Fibroblast of pulmonary artery (primary cell): ENCODE data around the gene MSX1.
A peak's percentile ranks its signal among the peaks of the same experiment; 100 is the strongest.

Experiments
- DNase-seq: peaks from one replicate; pipeline ENCODE4 v3.0.0-alpha.2; 2010; ENCODE audit warnings: low read depth
- H3K4me3 ChIP-seq: replicated peaks from 2 replicates; pipeline ENCODE4 v1.5.1; 2011; ENCODE audit warnings: low read depth, mild to moderate bottlenecking, control low read depth, low read length, moderate library complexity
- CTCF ChIP-seq: IDR thresholded peaks from 2 replicates; pipeline ENCODE4 v1.5.1; 2011; ENCODE audit warnings: mild to moderate bottlenecking, control low read depth, low read length, inconsistent platforms; ENCODE audit errors: missing control alignments

The MSX1 gene

DNA sequence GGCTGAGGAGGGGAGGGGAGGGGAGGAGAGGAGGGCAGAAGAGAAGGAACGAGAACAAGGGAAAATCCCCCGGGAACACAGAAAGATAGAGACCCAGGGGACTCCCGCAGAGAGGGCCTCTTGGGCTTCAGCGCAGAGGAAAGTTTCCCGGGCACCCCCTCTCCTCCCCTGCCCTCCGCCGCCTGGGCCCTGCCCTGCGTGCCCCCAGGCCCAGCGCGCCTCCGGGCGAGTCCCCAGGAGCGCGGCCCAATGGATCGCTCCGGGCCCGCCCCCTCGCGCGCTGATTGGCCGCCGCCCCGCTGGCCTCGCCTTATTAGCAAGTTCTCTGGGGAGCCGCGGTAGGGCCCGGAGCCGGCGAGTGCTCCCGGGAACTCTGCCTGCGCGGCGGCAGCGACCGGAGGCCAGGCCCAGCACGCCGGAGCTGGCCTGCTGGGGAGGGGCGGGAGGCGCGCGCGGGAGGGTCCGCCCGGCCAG is at the start of gene MSX1:
MSX1 (plus strand) TSS at position 341 of the 474 bp plus-strand sequence. CDS start 235 bp downstream, outside the sequence.
- no peak for TF ChIP-seq CTCF
- peak within 1 kb of the TSS; percentile 71 for H3K4me3 ChIP-seq
- peak; percentile 77 for DNase-seq

DNA sequence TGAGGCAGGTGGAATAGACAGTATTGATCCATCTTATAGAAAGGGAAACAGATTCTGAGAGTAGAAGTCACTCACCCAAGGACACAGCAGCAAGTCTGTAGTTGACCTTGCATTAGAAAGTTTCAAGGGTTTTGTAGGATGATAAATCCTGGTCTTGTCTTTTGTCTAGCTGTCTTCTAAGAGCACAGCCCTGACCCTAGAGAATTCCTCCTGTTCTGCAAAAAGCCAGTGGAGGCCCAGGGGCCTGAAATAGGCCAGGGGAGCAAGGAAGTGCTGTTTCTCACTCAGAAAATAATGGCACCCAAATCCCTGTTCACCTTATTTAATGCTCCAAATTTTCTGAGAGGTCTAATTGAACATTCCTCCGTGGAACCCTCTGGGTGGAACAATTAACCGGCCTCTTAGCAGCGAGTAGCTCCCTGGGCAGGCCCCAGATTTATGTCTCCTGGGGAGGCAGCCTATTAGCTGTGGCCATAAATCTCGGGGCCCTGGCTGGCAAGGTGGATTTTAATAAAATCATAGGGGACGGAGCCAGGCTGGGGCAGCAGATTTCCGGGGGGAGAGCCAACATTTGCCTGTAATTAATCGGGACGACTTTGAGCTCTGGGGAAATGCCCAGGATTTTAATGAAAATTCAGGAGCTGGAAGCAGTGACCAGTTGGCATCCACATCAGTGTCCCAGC is 49.2 kb upstream of the MSX1 start:
- no peak for DNase-seq
- no peak for TF ChIP-seq CTCF
- no peak overlapping the region for H3K4me3 ChIP-seq

GRCh38 chr4:4810778-4811177 is 48.7 kb upstream of the MSX1 start:
- no peak overlapping the region for H3K4me3 ChIP-seq
- no peak for DNase-seq
- no peak for TF ChIP-seq CTCF

GRCh38 chr4:4812145-4812794 is 47.2 kb upstream of the MSX1 start:
- DNase-seq, result no peak

GRCh38 chr4:4818415-4819212 is 40.9 kb upstream of the MSX1 start:
- no peak for DNase-seq
- no peak overlapping the region for H3K4me3 ChIP-seq
- no peak for TF ChIP-seq CTCF

More at GRCh38 chr4:4812145-4812794, 47.2 kb upstream of the MSX1 start:
- no peak for TF ChIP-seq CTCF
- no peak overlapping the region for H3K4me3 ChIP-seq

DNA sequence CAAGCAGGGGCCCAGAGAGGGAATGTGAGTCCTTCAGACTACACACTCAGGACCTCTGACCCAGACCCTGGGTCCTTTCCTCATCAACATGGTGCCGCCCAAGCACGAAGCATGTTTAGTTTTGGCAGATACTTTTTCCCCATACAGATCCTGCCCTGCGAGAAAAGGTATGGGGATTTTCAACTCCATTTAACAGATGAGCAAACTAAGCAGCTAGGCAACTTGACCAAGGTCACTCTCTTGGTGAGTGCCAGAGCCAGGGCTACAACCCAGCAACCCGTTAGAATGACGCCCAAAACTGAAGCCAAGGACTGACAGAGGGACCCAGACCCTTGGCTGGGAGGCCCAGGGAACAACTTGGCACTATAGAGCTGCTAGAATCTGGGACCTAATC is 40.3 kb upstream of the MSX1 start:
- TF ChIP-seq CTCF, result no peak
- no peak overlapping the region for H3K4me3 ChIP-seq
- DNase-seq, result no peak
